NK-92 treated with Interleukin-12 subunit alpha and Interleukin-12 subunit beta, amount 100 ng/mL, for 24 hours (cell line): ENCODE data around the gene XRN2.
"Not testable (repeated sequence)": the region's sequence is repeated elsewhere in the genome, so short reads cannot be mapped to it uniquely, and the experiment has no call there.

Experiments used
- DNase-seq: peaks from one replicate; lab custom pipeline; 2025; lab: John Stamatoyannopoulos, UW

XRN2 gene

DNA sequence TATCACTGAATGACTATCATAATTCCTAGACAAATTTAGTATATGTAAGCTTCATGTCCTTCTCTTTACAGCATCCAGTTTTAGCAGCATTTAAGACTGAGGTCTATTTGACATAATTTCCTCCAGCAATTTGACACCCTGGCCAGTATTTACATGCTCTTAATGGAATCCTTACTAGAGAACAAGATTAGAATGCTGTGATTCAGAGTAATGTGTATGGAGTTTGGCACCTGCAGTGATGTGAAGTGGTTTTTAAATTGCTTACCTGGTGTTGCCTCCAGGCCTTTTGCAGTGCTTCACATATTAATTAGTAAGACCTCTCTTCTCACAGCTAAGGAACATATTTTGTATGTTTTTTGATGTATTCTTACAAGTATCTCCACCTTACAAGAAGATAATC, 84.4 kb downstream of the XRN2 start:
- no peak for DNase-seq

DNA sequence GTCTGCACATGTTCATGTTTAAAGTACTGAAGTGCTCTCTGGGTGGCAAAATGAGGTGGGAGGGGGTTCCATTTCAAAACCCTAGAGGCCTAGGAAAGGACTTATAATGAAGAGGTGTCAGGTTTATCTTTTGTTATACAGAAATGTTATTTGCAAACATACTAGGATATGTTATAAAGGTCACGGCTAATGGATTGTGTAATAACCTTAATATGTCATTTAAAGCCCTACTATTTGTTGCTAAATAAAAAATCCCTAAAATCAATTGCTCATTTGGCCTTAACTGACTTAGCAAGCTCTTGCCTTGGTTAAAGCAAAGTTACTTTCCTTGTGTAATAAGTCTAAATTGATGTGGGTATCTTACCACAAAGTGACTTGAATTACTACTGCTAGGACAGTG, 85.4 kb downstream of the XRN2 start:
- DNase-seq, result no peak

DNA sequence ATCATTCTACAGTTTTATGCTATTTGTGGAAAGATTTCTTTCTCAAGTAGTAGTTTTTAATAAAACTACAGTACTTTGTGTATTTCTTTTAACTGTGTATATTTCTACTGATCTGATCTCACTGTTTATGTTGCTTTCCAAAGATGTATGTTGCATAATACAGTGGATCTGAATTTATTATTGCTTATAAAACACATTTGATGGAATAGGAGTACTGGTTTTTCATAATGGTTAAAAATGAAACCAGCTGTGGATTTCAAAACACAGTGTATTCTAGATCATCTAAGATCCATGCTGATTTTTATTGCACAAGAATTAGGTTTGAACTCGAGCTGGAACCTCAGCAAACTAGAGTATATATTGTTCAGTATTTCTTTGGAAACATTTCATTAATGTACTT, 86.2 kb downstream of the XRN2 start:
- DNase-seq, result no peak

DNA sequence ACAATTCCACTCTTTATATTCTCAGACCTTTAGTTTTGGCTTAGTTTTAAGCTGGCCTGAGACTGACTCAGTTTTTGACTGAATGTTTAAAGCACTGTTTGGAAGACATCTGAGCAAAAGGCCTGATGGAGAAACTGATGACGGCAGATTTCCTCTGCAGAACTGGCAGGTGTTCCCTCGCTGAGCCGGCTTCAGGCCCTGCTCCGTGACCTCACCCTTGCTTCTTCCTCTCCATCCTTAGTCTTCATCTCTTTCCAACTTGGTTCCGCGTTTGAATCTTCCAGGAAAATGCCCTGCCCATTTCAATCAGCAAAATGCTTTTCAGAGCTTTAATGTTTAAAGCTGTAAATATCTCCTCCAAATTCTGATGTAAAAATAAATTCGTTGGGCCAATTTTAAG, 87.6 kb downstream of the XRN2 start:
- no peak for DNase-seq

DNA sequence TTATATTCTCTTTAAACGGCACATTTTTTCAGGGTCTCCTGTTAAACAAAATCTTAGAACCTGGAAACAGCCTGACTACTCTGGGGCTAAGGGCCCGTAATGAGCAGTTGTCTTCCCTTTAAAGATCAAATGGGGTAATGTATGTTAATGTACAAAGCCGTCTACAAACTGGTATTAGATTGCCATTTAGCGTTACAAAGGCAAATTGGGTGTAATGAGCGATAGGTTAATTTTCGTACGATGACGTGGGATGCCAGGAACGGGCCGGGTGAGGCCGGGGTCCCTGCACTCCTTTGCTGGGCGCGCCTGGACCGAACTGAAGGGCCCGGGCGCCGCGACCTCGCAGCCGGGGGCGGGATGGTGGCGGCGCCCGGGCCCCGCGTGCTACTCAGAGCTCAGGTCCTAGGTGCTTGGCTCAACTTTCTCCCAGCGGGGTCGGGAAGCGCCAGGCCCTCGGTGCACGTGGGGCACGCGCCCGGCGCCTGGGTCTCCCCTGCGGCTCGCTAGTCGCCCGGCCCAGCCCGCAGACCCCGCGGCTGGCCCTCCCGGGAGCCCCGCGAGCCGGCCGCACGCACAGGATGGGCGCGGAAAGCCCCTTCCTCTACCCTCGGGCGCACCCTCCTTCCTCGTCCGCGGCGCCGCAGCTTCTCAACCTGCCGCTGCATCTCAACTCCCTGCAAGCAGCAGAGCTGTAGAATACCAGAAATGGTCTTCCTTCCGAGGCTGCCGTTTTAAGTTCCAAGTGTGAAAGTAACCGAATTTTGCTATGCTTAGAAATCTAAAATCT, 88.2 kb downstream of the XRN2 start:
- no peak for DNase-seq

DNA sequence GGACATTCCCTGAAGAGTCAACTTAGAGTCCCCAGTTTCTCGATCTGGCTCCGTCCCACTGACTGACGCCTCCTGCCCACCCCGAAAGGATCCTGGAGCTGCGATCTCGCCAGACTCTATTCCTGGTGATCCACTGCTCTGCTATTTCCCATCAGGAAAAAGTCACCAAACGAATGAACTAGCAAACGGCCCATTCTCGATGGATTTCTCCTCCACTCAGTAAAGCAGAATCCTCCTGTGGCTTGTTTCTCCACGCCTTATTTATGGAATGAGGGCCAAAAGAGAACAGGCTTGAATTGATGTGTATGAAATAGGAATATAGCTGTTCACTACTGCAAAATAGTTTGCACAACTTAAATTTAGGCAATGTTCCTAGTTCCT, 88.8 kb downstream of the XRN2 start:
- DNase-seq, result no peak

DNA sequence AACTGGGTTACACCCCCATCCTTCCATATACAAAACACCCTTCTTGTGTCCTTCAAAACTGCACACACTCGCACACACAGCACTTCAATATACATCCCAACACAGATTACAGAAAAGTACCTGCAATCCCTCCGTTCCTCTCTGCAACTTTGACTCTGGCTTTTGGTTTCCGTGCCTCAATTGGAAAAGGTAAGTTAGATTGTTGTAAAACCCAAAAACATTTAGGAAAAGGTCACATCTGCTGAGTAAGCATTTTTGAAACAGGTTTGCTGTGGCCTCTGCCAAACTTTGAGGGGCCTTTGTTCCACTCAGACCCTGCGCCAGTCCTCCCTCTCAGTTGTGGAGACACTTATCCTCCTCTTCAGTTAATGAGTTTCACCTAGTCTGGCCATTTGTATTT, 90.0 kb downstream of the XRN2 start:
- no peak for DNase-seq

DNA sequence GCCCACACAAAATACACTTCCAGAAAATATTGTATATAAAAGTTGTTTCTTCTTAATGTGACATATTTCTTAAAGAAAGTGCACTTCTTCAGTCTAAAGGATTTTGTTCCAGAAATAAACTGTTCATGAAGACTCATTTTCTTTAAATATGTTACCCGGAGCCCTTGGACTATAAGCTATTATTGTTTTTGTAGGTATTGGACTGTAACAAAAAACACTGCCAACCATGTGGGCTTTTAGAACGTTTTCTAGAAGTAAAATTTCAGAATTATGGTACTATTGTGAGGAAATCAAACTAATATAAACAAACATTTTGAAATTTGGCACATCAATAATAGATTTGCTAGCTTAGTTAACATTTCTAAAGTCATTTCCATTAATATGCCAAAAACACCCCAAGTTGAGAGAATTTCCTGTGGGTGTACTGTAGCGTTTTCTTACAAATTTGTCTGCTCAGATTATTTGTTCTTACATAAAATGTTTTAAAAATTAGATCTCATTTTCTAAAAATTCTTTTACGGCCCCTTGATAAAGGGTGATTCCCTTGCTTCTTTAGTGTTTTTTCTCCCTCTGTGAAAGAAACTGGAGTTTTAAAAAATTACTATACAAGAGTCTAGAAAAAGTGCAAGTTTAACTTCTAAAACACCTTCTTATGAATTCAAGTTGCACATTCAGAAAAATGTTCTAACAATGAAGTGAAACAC, 90.8 kb downstream of the XRN2 start:
- no peak for DNase-seq

DNA sequence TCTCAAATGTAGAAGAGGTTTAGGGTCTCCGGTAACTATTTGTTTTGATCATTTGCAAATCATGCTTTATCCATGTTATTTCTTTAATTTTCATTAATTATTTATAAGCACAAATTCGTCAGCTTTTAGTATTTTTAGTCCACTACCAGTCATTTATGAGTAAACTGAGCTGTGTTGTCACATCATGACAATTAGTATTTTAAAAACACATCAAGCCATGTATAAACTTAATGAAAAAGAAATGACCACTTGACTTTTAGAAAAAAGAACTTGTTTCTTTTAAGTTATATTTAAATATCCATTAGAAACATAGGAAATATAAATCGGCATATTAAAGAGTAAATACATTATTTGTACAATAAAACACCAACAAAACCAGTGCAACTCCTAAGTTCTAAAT, 91.4 kb downstream of the XRN2 start:
- DNase-seq, result no peak

DNA sequence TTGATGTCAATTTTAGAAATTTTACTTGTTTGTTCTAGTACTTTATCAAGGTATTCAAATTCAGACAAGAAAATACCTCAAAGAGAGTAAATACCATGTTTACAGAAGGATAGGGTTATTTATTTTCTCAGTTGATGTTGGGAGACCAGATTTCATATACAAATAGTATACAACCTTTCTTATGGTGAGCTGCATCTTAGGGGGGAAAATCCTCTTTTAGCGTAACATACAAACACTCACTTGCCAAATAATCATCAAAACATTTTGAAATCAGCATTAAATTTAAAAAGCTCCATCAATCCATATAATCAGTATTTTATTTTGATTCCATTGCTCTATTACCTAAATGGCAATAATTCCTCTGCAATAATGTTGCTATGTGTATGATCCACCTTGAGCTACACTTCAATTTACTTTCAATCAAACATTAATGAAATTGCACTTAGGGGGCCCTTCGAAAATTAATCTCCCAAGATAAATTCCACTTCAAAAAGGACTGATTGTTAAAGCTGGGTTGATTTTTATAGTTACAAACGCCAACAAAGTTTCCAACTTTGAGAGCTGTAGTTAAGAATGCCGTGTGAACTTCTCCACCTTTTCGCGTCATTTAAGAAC, 92.0 kb downstream of the XRN2 start:
- DNase-seq, result no peak

DNA sequence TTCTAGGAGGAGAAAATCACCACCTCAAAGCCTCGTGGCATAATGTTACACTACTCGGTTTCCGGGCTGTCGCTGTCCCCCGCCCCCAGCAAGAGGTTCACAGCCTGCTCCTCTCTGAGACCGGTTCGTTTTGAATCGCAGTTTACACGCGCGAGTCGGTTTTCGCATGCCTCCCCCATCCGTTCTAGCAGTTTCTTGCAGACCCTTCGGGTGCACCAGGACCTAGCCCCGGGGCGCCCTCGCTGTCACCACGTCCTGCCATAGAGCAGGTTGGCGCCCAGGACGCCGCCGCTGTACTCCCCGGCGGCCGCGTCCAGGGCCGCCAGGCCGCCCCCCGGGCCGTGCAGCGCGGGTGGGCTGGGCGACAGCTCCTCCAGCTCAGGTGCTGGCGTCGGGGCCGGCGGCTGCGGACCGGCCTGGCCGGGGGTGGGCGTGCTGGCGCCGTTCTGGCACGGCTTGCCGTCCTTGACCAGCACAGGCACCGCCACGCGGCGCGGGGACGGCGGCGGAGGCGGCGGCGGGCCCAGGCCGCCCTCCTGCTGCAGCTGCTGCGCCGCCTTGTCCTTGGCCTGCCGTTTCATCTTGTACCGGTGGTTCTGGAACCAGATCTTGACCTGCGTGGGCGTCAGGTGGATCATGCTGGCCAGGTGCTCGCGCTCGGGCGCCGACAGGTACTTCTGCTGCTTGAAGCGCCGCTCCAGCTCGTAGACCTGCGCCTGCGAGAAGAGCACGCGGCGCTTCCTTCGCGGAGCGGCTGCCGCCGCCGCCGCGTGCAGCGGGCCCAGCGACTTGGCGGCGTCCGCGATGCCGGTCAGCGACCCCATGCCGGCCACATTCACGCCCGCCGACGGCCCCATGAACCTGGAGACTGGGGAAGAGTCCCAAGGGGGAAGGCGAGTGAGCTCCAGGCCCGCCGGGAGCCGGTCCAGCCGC, 92.8 kb downstream of the XRN2 start:
- no peak for DNase-seq

DNA sequence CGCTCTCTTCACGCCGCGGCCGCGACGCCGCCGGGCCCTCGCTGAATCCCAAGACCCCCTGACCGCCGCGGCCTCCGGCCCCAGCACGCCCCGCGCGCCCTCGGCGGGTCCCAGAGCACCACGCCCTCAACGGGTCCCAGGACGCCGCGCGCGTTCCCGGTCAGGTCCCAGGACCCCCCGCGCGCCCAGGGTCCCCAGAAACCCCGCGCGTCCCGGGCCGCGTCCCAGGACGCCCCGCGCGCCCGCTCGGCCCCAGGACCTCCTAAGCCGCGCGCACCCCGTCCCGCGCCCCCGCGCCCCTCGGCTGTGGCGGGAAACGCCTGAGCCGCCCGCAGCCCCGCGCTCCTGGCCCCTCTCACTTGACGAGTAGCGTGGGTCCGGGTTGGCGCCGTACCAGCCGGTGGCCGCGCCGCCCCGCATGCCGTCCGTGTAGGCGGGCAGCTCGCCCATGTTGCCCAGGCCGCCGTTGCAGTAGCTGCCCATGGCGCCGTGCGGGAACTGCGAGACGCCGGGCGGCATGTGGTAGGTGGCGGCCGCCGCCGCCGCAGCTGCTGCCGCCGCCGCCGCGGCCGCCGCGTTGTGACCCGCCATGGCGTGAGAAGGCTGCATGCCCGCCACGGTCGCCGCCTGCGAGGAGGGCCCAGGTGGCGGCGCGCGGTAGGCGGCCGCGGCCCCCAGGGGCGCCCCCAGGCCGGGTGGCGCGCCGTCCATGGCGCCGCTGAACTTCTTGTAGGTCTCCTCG, 93.6 kb downstream of the XRN2 start:
- DNase-seq, result no peak

DNA sequence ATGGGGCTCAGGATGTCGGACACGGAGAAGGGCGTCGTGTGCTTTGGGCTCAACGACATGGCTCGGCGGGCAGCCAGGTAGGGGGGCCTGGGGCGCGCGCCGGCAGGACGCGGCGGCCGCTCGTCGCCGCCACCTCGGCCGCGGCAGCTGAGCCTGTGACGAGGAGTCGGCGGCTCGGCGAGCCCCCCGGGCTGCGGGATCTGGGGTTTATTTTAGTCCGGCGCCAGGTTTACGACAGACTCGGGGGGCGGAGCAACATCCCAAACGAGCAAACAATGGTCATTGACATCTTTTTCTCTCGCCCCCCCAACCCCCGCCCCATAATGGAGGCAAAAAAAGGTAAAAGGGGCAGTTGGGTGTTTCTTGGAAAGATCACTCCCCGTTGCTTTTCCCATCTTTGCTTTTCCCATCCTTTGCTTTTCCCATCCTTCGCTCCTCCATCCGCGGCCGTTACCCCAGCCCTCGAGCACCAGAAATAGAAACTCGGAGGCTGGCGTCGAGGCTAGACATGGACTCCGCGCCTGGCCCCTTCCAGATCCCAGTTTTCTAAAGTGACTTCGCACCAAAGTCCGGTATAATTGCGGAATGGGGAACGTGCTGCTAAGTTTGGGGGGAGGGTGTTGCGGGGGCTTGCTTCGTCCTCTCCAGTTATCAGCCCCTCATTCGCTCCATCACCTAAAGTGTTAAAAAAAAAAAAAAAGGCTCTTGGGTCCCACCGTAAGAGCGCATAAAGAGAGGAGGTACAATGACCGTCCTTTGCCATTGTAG, 94.4 kb downstream of the XRN2 start, which contains the start of gene NKX2-4:
Gene NKX2-4 (minus strand): TSS at position 186 of the 768 bp plus-strand sequence. CDS start 127 bp downstream, at position 59.
- no peak for DNase-seq

DNA sequence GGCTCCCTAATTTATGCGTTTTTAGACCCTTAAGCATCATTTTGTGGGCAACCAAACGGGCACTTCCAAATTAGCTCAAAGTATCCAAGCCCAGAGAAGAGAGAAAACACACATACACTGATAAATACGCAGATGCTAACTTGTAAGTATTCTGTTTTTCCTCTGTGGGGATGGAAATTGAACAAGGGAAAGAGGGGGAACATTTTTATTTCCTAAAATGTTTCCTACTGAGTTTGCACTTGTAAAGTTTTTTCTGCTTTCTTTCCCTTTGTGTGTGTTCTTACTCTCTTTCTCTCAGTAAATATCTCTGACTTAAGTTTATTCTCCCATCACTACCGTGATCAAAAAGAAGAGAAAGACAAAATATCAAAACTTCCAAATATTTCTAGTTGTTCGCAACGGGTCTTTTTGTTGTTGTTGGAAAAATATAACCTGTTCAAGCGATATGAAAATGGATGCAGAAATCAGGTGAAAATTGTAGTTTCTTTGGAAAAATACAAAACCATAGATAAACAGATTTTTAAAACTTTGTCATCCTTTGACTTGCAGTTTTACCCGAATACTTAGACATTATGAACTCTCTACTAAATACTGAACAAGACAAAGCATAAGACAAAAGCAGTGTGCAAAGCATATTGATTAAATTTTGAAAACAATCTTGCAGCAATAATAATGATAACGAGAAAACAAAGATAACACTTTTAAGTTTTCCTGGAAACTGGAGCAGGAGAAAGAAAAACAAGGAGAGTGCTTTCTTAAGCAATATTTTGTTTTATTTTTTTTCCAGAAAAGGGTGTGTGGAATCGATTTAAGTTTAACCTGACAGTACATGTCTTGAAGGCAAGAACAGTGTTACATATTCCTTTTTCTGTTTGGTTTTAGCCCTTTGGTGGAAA, 95.2 kb downstream of the XRN2 start:
- no peak for DNase-seq

DNA sequence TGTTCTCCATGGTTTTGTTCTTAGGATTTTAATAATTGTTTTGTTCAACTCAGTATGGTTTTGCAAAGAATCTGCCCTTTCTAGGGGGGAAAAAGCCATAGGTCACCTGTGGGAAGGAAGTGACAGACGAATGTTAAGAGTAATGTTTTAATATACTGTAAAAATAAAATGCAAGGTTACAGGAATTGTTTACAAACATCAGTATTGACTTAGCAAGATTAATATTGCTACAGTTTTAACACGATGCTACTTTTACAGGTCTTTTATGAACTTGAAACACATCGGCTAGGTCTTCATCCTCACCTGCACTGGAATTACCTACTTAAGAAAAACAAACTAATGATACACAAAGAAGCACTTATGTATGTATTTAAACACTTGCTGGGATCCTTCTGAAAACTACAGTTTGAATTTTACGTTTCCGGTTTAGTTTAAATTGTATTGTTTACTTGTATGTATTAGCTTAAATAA, 95.9 kb downstream of the XRN2 start:
- no peak for DNase-seq

DNA sequence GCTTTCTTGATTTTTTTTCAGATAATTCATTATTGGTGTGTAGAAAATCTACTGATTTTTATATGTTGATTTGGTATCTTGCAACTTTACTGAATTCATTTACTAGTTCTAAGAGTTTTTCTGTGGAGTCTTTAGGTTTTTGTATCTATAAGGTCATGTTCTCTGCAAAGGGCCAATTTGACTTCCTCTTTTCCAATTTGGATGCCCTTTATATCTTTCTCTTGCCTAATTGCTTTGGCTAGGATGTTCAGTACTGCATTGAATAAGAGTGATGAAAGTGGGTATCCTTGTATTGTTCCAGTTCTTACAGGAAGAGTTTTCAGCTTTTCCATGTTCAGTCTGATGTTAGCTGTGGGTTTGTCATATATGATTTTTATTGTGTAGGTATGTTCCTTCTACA, 108.6 kb downstream of the XRN2 start:
- no peak for DNase-seq

DNA sequence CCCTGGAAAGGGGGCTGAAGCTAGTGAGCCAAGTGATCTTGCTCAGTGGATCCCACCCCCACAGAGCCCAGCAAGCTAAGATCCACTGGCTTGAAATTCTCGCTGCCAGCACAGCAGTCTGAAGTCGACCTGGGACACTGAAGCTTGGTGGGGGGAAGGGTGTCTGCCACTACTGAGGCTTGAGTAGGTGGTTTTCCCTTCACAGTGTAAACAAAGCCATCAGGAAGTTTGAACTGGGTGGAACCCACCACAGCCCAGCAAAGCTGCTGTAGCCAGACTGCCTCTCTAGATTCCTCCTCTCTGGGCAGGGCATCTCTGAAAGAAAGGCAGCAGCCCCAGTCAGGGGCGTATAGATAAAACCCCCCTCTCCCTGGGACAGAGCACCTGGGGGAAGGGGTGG, 110.9 kb downstream of the XRN2 start:
- DNase-seq, result not testable (repeated sequence)

DNA sequence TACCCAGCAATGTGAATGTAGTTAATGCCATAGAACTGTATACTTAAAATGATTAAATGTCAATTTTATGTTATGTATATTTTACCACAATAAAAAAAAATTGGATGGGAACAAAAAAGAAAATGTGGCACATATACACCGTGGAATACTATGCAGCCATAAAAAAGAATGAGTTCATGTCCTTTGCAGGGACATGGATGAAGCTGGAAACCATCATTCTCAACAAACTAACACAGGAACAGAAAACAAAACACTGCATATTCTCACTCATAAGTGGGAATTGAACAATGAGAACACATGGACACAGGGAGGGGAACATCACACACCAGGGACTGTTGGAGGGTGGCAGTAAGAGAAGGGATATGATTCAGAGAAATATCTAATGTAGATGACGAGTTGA, 116.0 kb downstream of the XRN2 start:
- not testable (repeated sequence) for DNase-seq

DNA sequence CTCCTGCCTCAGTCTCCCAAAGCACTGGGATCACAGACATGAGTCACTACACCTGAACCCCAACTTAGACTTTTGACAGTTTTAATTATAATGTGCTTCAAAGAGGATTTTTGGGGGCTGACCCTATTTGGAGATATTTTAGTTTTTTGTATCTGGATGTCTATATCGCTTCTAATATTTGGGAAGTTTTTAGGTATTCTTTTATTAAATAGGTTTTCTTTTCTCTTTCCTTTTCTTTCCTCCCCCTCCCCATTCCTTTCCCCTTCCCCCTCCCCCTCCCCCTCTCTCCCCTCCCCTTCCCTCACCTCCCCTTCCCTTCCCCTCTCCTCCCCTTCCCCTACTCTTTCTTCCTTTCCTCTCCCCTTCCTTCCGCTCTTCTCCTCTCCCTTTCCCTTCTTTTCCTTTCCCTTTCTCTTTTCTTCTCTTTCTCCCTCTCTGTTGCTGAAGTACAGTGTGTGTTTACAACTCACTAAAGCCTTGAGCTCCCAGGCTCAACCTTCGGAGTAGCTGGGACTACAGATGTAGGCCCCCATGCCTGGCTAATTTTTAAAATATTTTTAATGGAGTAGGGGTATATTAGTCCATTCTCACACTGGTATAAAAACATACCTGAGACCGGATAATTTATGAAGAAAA, 118.6 kb downstream of the XRN2 start:
- DNase-seq, result no peak
